GM12892 (cell line): ENCODE data around the gene ANKRD52.

ENCODE experiments used
- DNase-seq: peaks from one replicate; pipeline ENCODE4 v3.0.0; 2011; ENCODE audit not compliant: insufficient read length
- FAIRE-seq: peaks from 2 replicates; lab custom pipeline; 2011; peaks lifted over from hg19 to GRCh38; lab: Jason Lieb, UNC
- POLR2A ChIP-seq: IDR thresholded peaks from 2 replicates; pipeline ENCODE4 v1.6.1; 2011; ENCODE audit warnings: low read depth, low read length, control low read depth
- POLR2AphosphoS5 ChIP-seq: IDR thresholded peaks from 2 replicates; pipeline ENCODE4 v1.6.1; 2011; ENCODE audit warnings: low read depth, low read length, control low read depth
- TAF1 ChIP-seq: IDR thresholded peaks from 2 replicates; pipeline ENCODE4 v1.6.1; 2011; ENCODE audit warnings: low read depth, mild to moderate bottlenecking, control low read depth, low read length, borderline replicate concordance

ANKRD52 gene

GRCh38 chr12:56231184-56231582, 27.0 kb downstream of the ANKRD52 start:
- no peak for DNase-seq
- no peak for FAIRE-seq
- TF ChIP-seq POLR2A (no peak), TAF1 (no peak), POLR2AphosphoS5 (no peak)

GRCh38 chr12:56230432-56231183, 27.6 kb downstream of the ANKRD52 start:
- DNase-seq = no peak
- TF ChIP-seq TAF1 (no peak), POLR2A (no peak), POLR2AphosphoS5 (no peak)
- no peak for FAIRE-seq

- FAIRE-seq (no peak), DNase-seq (no peak)
- no peak for TF ChIP-seq POLR2AphosphoS5
- TF ChIP-seq POLR2A = no peak
- TF ChIP-seq TAF1 = no peak
Measured at GRCh38 chr12:56229916-56230431, 28.2 kb downstream of the ANKRD52 start, which contains the start of gene SLC39A5. Gene SLC39A5 (plus strand): TSS chr12:56230051. CDS start chr12:56231275, 1,224 bp downstream.

GRCh38 chr12:56229082-56229481, 29.1 kb downstream of the ANKRD52 start:
- no peak for FAIRE-seq

GRCh38 chr12:56224954-56225353, 33.2 kb downstream of the ANKRD52 start:
- FAIRE-seq = no peak
- no peak for DNase-seq
- no peak for TF ChIP-seq POLR2A
- TF ChIP-seq TAF1 = no peak
- TF ChIP-seq POLR2AphosphoS5 = no peak

More at GRCh38 chr12:56229082-56229481, 29.1 kb downstream of the ANKRD52 start:
- DNase-seq = no peak
- TF ChIP-seq POLR2AphosphoS5 = no peak
- TF ChIP-seq TAF1 = no peak
- TF ChIP-seq POLR2A = no peak

GRCh38 chr12:56224102-56224701, 34.0 kb downstream of the ANKRD52 start, which contains the start of gene NABP2:
Gene NABP2 (plus strand): TSS chr12:56224342. CDS start chr12:56224857, 515 bp downstream.
- FAIRE-seq (peak; percentile 96), DNase-seq (peak; percentile 100)
- TF ChIP-seq POLR2AphosphoS5 = 0 out of 2 replicates have a peak, but pooled peaks have one; percentile 24
- peak; percentile 47; the same call in 1 of the 2 replicates for TF ChIP-seq POLR2A
- 0 out of 2 replicates have a peak, but pooled peaks have one; percentile 11 for TF ChIP-seq TAF1

- DNase-seq (no peak), FAIRE-seq (no peak)
- no peak for TF ChIP-seq TAF1
- no peak for TF ChIP-seq POLR2AphosphoS5
- TF ChIP-seq POLR2A = no peak
Measured at GRCh38 chr12:56223571-56224101, 34.5 kb downstream of the ANKRD52 start.

- TF ChIP-seq POLR2A = no peak
- no peak for TF ChIP-seq TAF1
- TF ChIP-seq POLR2AphosphoS5 = no peak
- DNase-seq = no peak
- FAIRE-seq = no peak
Measured at GRCh38 chr12:56222531-56222895, 35.7 kb downstream of the ANKRD52 start.

GRCh38 chr12:56221757-56222530, 36.2 kb downstream of the ANKRD52 start, which contains the start of gene RNF41:
Gene RNF41 (minus strand): TSS chr12:56221922. CDS start chr12:56214047, 7,875 bp downstream.
- peak; percentile 95 for FAIRE-seq
- peak; percentile 91 for TF ChIP-seq POLR2AphosphoS5
- TF ChIP-seq TAF1 = 0 out of 2 replicates have a peak, but pooled peaks have one; percentile 51
- TF ChIP-seq POLR2A = peak; percentile 91
- peak; percentile 97 for DNase-seq

GRCh38 chr12:56221232-56221756, 36.9 kb downstream of the ANKRD52 start:
- no peak for FAIRE-seq
- TF ChIP-seq POLR2AphosphoS5 = no peak
- TF ChIP-seq TAF1 = no peak
- TF ChIP-seq POLR2A = no peak
- no peak for DNase-seq
